HG03442 (cell line): ENCODE results near the gene LURAP1L.
"Not testable (repeated sequence)": the region's sequence is repeated elsewhere in the genome, so short reads cannot be mapped to it uniquely, and the experiment has no call there.

ENCODE experiments used
- ATAC-seq: cut with Tn5 transposase; IDR thresholded peaks from one replicate; pipeline ENCODE4 v1.9.1; 2021; ENCODE audit warnings: mild to moderate bottlenecking, moderate library complexity; ENCODE audit not compliant: unreplicated experiment

LURAP1L gene

GRCh38 chr9:12855066-12855465 is 80.2 kb downstream of the LURAP1L start:
- no peak for ATAC-seq

GRCh38 chr9:12856603-12857002 is 81.8 kb downstream of the LURAP1L start:
- ATAC-seq = no peak

- ATAC-seq = no peak
These were observed 85.0 kb downstream of the LURAP1L start for GRCh38 chr9:12859704-12860251.

GRCh38 chr9:12860998-12861397 is 86.2 kb downstream of the LURAP1L start:
- no peak for ATAC-seq

GRCh38 chr9:12862611-12863410 is 88.0 kb downstream of the LURAP1L start:
- ATAC-seq = no peak

- no peak for ATAC-seq
These were observed 88.8 kb downstream of the LURAP1L start for GRCh38 chr9:12863618-12864017.

GRCh38 chr9:12865380-12865779 is 90.6 kb downstream of the LURAP1L start:
- not testable (repeated sequence) for ATAC-seq
